NCI-H2081 (cell line): ENCODE measurements around the gene EN1.

Experiments used
- DNase-seq, 2 experiments: peaks; one replicate each; lab custom pipeline; 2025; lab: John Stamatoyannopoulos, UW

The EN1 gene

DNA sequence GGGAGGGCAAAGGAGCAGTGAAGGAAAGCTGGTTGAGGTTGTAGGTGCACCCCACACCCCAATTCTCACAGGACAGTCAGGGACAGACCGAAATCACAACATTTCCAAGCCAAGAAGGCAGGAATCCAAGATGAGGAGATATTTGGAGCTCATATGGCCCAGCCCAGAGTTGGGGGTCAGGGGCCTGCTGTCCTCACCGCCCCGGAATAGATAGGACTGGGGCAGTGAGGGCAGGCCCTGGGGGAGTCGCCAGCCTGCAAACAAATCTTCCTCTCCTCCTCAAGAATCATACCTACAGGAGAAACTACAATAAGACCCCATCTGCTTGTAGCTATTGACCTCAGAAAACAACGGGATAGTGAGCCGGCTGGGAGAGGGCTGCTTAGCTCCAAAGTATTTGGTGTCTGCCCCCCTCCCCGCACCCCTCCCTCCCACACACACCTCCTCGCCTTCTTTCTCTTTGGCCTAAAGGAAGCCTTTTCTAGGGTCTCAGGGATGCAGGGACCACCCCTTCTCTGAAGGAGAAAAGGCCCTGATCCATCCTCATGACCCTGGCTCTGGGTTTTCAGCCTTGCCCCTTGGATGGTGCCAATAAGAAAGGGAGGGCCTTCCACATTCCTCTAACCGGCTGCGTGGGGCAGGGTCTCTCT lies 3.8 kb downstream of the EN1 start:
- no peak for DNase-seq

DNA sequence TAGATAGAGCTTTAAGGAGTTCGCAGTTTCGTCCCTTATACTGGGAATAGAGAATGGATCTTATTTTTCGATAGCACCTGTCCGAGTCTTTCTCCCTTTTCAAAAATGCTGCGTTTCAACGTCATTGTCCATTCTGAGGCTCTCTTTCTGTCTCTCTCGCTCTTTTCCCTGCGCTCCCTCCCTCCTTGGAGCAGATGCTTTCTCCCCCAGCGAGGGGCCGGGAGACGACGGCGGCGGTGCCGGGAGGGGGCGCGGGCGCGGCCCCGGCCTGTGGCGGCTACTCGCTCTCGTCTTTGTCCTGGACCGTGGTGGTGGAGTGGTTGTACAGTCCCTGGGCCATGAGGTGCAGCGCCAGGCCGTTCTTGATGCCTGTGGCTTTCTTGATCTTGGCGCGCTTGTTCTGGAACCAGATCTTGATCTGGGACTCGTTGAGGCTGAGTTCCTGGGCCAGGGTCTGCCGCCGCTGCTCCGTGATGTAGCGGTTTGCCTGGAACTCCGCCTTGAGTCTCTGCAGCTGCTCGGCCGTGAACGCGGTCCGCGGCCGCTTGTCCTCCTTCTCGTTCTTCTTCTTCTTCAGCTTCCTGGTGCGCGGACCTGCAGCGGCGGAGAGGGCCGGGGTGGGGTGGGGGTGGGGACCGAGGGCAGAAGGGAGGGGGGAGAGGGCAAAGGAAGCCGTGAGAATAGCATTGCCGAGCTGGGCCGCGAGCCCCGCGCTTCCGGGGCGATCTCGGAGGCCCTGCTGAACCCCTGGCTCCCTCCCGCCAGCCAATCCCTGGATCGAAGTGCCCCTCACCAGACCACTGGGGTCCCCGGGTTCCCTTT lies 4.6 kb downstream of the EN1 start:
- DNase-seq: no peak

DNA sequence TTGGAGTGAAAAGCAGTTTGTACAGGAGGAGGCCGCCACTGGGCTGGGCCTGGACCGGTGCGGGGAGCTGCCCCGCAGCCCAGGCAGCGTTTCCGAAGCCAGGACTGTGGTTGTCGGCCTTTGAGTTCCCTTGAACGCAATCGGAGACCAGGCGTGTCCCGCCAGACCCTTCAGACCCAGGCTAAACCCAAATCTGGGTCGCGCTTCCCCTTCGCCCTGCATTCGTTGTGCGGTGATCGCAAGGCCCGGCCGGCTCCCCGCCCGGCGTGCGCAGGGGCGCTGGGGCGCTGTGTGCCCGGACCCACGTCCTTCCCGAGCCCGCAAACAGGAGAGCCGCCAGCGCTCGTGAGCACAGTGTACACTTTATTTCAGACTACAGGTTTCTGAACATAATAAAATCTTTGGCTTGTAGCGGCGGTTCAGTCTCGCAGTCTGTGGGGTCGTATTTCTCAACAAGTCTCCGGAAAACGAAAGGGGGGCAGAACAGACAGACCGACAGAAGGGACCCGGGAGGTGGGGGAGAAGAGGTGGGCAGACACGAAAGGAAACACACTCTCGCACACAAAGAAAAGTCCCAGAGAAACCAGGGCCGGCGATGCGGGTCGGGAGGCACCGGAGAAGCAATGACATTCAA lies 5.5 kb downstream of the EN1 start:
- no peak for DNase-seq

DNA sequence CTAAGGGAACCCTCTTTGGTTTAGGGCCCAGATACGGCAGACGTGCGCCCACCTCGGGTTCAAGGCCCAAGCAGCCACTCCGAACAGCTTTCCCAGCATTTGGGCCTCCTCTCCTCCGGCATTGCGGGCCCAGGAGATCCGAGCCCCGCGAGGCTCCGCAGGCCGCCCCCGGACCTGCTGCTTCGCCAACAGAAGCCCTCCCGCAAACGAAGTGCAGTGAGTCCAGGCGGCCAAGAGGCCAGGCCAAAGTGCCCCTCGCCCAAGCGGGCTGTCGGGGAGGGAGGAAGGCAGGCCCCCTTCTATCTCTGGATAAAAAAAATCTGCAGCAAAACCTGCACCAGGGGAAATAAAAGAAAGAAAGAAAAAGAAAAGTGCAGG lies 6.0 kb downstream of the EN1 start:
- DNase-seq: no peak

DNA sequence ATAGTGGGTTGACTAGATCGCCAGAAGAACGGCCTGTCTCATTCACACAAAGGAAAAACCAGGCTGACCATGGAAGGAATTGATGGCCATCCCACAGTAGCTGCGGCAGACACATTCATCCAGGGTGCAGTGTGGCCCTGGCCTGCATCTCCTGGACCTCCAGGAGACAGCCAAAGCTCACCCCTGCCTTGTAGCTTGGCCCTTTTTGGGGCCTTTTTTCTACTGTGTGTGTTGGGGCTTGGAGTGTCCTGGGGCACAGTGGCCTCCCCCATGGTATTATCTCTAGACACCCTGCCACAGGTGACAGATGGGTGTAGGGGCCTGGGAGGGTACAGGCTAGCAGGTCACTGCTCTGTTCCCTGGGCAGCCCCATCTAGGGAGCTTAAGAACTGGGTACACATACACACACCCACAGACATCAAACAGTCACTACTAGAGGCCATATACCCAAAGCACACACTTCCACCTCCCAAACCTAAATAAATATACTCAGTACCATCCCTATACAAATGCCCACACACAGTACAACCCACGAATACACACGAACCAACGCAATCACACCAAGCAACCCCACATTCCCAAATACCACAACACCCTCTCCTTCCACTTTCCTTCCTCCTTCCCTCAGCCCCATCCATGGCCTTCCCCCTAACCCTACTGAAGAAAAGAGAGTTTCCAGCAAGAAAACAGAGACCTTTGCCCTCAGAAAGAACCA lies 8.6 kb downstream of the EN1 start:
- DNase-seq: no peak

DNA sequence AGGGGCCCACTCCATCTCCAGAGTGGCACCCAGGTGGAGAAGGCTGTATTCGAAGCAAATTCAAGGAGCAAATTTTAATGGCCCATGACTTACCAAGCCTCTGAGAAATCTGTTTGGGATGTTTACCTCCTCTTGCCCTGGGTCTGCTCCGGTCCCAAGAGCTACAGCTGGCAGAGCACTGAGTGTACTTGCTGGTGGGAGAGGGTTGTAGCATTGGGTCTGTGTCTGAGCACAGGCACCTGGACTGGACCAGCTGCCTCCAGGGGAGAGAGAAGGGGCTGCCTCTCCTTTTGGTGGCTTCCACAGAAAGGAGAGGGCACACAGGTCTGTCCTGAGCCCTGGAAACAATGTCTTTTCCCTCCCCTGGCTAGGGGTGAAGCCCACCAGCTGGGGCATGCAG lies 9.8 kb downstream of the EN1 start:
- DNase-seq: no peak

DNA sequence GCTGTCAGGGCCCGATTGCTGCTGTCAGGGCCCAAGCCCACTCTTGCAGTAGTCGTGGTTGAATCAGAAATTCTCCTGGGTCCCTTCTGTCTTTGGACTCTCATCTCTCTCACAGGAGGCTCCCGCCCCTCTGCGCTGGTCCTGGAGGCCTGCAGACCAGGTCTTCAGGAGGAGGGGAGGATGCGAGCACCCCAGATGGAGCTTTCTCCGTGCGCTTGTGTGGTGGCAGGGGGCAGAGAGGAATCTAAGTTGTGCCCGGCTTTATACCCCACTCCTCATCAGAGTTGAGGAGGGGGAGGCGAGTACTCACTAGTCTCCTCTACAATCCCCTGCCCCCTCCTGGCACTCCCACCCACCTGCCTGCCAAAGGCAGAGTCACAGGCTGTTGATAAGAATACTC lies 10.4 kb downstream of the EN1 start:
- DNase-seq: no peak

DNA sequence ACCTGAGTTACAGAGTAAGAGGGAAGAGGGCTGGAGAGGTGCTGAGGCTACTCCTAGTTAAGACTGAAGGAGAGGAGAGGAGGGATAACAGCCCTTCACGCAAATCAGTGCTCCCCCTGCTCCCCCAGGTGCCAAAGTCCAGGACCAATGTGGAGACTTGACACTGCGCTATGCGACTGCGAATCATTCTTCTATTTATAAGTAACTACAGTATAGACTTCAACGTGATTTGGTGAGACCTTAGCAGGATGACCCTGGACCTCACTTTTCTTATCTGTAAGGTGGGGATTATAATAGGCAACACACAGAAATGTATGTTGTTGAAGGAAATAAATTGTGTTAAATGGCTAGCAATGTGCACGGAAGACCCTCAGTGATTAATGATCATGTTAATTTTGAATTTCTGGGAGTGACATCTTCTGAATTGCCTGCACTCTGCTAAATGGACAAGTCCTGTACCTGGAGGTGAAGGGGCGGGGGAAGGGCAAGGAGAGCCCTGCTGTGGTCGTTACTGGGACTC lies 11.0 kb downstream of the EN1 start:
- DNase-seq: no peak

DNA sequence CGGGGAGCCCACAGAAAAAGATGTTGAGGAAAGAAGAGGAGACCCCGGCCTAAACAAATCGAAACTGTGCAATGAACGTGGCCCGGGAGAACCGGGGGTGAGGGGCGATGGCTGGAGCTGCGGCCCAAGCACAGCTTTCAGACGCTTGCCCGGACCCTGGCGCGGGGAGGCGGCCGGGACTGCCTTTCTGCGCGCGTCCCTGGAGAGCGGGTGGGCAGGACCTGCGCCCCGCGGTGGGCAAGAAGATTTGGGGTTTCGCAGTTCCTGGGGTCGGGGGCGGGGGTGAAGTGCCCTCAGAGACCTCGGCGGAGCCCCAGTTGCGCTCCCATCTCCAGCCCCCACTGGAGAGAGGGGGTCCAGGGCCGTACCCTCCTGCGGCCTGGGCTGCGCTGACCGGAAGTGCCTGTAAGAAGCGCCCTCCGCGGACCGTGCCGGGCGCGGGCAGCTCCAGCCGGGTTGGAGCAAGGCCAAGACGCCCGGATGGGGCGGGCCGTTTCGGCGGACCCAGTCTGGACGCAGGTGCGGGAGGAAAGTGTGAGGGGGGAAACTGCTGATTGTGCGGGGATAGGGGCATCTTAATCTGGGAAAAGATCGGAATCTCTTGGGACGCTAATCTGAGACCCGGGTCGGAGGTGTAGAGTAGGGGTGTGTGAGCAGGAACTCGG lies 11.6 kb downstream of the EN1 start:
- no peak for DNase-seq

DNA sequence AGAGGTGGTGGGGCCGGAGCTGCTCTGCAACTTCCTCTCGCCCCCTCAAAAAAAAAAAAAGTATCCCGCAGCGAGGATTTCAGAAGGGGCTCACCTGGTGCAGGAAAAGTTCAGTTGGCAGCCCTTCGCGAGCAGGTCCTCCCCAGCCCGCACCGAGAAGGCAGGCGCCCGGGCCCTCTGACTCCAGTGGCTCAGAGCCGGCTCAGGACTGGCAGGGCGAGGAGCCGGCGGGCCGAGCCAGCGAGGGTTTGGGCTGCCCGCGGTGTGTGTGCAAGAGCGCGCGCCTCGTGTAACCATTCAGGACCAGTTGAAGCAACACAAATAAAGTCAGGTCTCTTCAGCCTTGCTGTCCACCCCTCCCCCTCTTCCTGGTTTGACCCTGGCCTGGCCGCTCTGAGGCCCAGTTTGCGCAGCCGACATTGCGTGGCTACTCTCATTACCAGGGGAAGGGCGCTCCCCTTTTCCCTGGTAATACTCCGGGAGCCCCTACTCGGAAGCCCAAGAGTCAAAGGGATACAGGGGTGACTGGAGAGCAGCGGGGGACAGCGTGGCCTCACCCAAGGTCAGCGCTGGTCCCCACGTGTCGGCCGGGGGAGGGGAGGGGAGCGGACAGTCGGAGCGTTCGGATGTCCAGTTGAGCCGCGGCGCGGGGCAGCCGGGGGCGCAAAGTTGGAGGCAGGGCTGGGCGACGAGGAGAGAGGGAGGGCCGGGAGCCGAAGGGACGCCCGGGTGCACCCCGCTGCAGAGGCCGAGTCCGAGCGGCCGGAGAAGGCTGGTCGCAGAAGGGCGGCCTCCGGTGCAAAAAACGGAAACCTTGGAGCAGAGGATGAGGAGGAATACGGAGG lies 12.3 kb downstream of the EN1 start:
- DNase-seq: no peak

DNA sequence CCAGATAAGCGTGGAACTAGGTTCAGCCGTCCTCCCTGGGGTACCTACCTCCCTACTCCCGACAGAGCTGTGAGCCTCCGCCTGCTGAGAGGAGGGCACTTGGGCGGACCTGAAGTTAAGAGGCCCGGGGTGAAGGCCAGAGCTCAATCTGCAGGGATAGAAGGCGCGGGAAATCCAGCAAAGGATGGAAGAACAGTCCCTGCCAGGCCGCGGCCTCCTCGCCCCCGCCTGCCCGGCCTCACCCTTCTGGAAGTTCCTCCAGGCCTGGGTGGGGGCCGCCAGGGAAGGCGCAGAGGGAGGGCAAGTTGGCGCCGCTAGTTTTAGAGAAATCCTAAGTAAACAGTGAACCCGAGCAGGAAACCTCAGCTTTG lies 13.0 kb downstream of the EN1 start:
- no peak for DNase-seq

DNA sequence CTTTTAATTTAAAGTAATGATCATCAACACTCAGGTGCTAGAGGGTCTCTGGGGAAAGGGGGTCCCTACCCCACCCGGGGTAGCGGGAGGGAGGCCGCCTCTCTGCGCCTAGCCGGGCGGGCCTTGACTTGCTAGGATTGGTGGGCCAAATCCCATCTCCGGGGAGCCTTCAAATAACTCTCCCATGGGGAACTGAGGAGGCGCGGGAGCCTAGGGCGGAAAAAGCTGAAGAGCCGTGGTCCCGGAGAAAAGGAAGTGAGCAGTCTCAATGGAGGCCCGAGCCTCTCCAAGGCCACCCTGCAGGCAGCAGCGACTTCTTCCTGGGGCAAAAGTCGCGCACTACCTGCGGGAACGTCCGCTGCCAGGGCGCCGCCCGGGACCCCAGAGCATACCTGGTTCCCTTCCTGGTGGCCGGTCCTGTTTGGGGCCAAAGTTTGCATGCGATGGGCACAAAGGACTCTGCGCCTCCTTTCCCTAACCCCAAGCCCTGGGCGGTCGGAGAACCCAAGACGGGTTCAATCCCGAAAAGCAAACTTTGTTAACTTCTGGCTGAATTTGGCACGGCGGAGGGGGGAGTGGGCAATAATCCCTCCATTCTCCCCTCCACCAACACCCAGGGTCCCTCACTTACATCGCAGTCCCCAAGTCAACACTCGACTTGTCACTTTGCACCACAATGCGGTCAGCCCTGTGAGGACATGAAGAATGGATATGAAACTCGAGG lies 13.6 kb downstream of the EN1 start:
- no peak for DNase-seq

DNA sequence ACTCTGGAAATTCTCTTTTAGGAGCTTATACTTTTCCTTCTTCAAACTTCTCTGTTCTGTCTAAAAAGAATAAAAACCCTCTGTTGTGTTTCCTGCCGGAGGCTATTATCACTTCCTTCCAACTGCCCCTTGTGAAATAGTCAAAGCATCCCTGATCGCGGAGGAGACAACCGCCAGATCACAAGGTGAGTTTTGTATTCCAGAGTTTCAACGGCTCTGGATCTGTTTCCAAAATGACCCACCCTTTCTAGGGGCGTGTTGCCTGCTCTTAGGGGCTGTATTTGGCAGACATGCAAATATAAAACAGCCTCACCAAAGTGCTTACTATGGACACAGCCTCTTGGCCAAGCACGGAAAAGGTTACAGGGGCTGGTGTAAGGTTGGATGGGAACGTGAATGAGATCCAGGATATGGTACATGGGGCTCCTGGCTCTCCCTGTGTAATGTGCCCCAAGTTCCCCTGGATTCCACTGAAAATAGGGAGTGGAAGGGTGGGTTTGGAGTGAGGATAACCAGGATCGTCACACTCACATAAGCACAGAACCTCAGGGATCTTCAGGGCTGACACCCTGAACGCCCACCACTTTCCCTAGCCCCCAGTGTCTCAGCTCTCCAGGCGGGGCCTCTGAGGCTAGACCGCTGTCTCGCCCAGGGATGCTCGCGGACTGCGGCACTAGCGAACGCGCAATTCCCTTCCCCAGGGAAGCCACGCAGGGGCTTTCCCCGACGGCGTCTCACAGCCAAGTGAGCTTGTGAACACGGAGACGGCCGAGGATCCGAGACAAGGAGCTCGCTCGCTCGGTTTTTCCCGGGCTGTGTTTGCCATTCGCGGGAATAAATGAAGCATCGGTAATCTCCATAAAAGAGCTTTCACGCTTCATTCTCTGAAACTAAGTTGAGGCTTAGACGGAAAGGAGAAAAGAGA lies 14.4 kb downstream of the EN1 start:
- no peak for DNase-seq

DNA sequence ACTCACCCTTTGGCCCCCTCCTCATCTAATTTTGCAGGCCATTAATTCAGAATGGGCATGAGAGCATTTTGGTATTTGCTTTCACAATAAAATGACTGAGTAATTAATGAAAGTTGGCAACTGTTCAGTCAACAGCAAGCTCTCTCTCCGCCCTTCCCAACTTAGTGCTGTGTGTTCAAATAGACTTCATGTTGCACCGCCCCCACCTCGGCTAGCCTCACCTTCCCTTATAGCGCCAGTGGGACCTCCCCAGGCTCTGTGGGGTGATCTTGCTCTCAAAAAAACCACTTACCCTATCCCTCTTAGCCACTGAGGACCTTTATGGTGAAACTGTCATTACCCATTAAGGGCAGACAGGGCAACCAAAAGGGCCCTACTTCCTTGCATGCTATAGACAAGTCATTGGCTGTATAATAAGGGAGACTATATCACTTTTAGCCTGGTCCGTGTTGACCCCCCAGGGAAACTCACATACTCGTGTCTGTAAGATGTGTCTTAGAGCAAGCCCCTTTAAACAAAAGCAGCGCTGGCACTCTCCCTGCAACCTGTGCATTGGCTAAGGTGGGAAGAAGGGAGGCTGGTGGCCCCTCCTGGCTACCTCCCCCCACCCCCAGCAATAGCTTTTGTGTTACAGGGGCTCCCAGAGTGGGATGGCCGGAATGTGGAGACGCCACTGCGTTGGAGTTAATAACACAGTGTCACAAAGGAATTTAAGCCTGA lies 15.2 kb downstream of the EN1 start:
- DNase-seq: no peak

DNA sequence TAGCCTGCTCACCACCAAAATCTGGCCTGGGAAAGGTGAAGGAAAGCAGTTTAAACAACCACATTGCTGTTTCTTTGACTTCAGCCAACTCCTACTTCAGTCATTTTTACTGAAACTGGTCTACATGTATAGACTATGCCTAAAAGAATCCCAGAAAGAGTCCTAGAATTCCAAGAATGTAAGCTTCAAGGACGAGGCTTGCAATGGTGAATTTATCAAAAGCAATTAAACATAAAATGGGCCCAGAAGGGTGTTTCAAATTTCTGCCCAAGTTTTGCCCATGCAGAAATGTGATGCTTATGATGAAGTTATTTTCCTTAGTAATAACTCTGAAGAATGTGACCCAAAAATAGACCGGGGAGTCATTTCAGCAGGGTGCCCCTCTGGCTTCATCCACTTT lies 16.6 kb downstream of the EN1 start:
- DNase-seq: no peak

DNA sequence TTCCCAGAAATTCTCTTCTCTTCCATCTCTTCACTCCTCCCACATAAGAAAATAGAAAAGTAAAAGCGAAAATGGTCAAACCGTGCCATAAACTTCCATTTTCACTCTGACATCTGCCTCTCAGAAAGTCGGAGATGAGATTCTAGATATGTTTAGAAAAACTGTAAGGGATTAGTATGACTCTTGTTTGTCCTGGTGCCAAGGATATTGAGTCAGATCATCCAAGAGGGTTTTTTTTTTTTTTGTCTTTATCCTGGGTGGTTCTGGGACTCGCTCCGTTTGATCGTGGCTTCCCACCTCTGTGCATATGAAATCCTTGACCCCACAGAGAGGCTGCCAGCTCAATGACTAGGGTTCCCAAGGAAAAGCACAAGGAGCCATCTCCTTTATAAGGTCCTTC lies 17.3 kb downstream of the EN1 start:
- DNase-seq: no peak

DNA sequence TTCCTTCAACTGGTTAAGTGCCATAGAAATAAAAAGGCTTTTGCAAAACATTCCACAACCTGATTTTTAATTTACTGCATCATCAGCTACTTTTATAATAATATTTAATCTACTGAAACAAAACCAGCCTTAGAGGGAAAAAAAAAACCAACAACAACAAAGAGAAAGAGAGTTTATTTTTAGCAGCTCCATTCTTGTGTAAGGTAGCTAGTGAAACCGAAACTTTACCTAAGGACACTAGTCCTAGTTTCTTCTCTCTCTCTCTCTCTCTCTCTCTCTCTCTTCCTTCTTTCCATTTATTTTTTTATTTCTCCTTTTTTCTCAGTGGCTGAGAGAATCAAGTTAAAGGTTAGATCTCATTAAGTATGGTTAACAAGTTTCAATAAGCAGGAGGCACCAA lies 21.4 kb downstream of the EN1 start:
- DNase-seq: no peak

DNA sequence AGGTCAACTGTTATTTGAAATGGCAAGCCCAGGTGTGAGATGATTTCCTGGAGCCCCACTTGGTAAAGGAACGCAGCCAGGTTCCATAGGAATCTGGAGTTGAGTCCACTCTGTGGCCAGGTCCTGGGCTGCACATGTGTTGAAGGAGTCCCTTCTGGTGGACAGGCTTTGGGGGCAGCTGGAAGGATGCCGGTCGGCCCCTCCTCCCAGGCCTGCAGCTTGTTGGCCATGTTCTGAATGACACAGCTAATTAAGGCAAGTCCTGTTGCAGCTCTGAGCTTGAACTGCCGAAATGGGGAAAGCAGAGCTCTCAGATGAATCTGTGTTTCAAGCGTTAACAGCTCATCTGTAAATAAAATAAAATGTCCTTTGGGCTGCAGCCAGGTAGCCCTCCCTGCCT lies 23.8 kb downstream of the EN1 start:
- no peak for DNase-seq

DNA sequence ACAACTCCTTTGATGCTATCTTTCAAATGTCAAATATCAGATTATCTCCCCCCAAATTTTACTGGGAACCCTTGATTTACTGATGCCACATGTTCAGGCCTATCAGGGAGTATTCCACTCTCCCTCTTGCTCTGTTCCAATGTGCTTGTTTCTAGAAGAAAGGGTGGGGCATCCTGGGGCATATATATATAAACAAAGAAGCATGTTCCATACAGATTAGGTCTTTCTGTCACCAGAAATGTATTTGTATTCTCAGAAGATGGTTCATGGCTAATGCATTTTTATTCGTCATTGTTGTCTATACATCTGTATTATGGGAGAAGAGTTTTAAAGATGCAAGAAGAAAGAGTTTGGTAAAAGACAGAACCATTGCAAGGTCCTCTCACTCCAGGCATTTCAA lies 24.9 kb downstream of the EN1 start:
- no peak for DNase-seq
